Esophagus squamous epithelium (tissue), 4 donors: ENCODE results near the gene TIMP2.

Experiments
- POLR2A ChIP-seq, 4 donors: fragments of 450-650 bp; IDR thresholded peaks; one replicate each; pipeline ENCODE4 v1.6.1; 2017; ENCODE audit warnings: antibody characterized with exemption in 4 of 4, mild to moderate bottlenecking in 4 of 4, moderate library complexity in 3 of 4
- TF ChIP-seq, protein P1 (sequence below), 6 experiments: fragments of 450-650 bp in 4 of 6; fragments of 200-600 bp in 2 of 6; sonication (generic) in 2 of 6; IDR thresholded peaks; one replicate each; pipeline ENCODE4 v1.5.1; 2016 to 2019; ENCODE audit warnings: antibody characterized with exemption in 6 of 6, mild to moderate bottlenecking in 4 of 6, moderate library complexity in 4 of 6

DNA sequence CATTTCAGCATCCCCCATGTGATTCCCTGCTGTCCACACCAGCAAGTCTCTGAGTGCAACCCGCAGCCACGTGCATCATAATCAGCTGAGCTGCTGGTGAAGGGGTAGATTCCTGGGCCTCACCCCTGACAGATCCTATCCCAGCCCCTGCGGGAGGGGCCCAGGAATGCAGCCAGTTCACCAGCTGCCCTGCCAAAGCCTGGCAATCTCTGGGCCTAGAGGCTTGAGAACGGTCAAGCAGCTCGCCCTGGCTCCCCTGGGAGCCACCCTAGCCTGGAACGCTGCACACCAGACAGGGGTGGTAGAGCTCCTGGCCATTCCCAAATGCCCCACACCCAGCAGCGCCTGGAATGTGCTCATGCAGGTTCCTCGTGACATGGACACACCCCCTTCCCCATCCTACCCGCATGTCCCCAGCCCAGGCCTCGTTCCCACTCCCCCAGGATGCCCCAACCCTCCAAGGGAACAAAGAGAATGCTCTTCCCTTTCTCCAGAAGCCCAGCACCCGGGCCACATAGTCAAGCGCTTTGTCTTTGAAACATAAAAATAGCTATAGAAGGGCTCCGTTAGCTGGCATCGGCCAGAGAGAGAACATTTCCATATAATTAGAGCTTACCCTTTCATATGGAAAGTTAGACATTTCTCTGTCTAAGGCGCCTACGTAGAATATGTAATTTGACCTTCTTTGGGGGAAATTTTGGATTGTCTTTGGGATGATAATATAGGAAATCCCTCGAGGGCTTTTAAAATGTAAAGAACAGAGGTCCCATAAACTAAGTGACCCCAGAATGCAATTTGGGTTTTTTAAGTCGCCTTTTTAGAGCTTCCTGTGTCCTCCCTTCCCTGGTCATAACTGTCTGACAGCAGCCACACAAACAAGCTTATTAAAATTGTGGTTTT lies 25.6 kb downstream of the TIMP2 start:
- TF ChIP-seq, protein P1, sequence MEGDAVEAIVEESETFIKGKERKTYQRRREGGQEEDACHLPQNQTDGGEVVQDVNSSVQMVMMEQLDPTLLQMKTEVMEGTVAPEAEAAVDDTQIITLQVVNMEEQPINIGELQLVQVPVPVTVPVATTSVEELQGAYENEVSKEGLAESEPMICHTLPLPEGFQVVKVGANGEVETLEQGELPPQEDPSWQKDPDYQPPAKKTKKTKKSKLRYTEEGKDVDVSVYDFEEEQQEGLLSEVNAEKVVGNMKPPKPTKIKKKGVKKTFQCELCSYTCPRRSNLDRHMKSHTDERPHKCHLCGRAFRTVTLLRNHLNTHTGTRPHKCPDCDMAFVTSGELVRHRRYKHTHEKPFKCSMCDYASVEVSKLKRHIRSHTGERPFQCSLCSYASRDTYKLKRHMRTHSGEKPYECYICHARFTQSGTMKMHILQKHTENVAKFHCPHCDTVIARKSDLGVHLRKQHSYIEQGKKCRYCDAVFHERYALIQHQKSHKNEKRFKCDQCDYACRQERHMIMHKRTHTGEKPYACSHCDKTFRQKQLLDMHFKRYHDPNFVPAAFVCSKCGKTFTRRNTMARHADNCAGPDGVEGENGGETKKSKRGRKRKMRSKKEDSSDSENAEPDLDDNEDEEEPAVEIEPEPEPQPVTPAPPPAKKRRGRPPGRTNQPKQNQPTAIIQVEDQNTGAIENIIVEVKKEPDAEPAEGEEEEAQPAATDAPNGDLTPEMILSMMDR (IDR thresholded peaks at IDR 0.05): no peak
- TF ChIP-seq POLR2A (IDR thresholded peaks at IDR 0.05): no peak
